GM18499 (cell line): ENCODE results near the gene COL4A2.

Experiments
- ATAC-seq: cut with Tn5 transposase; IDR thresholded peaks from one replicate; pipeline ENCODE4 v1.9.1; 2021; ENCODE audit warnings: moderate number of reproducible peaks; ENCODE audit not compliant: insufficient read depth, unreplicated experiment

Gene COL4A2

DNA sequence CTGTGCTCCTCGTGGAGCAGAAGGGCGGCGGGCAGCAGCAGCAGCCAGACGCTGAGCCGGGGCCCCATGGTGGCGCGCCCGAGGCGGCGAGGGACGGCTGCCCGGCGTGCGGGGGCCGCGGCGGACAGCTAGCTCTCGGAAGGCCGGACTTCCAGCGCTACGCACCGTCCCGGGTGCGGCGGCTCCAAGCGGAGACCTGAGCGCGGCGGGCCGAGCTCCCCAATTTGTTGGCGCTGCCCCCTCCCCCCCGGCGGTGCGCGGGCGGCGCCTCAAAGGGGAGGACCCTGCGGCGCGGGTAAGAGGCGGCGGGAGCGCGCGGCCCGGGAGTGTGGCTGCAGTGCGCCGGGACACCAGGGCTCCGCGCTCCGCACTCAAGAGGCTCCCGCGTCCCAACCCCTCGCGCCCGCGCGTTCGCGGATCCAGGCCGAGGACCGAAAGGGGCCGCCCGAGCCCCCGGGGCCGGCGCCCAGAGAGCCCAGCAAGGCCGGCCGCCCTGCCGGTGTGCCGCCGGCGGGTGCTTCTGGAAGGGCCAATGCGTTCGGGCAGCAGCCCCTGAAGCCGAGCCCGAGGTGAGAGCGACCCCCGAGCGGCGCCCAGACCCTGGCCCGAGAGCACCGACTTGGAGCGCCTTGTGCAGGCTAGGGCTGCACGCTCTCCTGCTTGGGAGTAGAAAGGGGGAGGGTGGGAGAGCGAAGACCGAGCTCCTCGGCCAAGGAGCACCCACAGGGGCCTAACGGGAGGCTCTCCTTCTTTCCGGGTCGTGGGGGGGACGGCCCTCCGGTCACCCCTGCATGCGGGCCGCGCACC, at the start of gene COL4A2, which contains the start of gene COL4A1:
TSS of gene COL4A2 (plus strand) at position 325 of the 807 bp plus-strand sequence. CDS start 620 bp downstream, outside the sequence.
TSS of gene COL4A1 (minus strand) at position 198 of the 807 bp plus-strand sequence. CDS start at position 68, 130 bp downstream.
- ATAC-seq, result no peak

DNA sequence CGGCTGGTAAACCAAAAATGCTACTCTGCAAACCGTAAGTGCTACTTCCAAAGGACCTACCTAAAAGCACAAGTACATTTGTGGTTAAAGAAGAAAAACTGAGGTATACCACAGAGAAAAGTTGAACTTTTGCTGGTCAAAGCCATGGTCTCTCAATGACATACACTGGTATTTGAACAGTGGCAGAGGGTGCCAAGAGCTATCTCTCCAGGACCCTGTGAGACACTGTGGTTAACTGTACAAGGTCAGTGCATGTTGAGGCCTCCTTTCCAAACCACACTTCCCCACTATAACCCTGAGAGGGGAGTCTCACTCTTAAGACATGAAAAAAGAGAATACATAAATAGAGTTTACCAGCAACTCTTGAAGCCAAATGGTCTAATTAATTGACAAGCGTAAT, 49.7 kb upstream of the COL4A2 start:
- no peak for ATAC-seq

DNA sequence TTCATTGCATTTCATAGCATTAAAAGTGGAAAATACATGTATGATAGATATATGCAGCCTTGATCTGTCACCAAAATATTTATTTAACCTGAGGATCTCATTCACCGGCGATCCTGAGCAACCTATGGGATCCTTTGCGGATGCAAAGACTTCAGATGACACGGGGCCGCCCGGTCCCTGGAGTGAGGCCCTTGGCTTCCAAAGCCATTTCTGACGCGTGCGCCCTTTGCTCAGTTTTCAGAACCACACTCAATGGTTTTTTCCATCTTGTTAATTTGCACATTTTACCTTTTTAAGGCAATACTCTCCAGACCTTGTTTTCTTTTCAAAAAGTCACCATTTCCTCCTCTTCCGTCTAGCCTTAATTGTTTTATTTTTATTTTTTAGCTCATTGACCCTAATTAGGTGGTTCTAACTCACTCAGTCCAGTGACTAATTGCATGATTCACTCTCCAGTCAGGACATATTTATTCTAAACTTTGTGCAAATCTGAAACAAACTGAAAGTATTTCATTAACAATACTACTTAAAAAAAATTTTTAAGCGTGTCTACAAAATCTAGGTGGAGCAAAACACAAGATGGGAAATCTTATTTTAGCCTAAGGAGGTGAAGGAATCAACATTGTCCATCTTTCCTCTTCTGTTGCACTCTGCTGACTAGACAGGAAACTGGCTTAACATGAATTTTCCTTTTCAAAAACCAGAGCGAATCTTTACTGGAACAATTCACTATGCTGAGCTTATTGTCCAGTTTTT, 48.0 kb upstream of the COL4A2 start:
- no peak for ATAC-seq

DNA sequence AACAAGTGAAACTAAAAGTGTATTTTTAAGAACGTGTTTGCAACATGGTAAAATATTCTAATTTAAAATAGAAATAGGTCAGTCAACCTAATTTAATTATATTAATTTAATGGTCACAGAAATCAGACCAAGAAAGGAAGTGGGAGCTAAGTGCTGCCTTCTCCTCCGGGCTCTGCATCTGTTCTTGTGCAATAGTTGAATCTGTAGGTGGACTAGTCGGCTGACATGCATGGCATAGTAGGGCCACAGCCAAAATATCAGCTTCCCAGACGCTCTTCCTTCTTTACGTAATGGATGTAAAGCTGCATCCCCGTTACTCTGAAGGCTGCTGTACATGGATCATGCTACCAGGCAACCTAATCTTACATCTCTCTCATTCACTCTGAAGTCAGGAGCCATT, 47.4 kb upstream of the COL4A2 start:
- no peak for ATAC-seq

DNA sequence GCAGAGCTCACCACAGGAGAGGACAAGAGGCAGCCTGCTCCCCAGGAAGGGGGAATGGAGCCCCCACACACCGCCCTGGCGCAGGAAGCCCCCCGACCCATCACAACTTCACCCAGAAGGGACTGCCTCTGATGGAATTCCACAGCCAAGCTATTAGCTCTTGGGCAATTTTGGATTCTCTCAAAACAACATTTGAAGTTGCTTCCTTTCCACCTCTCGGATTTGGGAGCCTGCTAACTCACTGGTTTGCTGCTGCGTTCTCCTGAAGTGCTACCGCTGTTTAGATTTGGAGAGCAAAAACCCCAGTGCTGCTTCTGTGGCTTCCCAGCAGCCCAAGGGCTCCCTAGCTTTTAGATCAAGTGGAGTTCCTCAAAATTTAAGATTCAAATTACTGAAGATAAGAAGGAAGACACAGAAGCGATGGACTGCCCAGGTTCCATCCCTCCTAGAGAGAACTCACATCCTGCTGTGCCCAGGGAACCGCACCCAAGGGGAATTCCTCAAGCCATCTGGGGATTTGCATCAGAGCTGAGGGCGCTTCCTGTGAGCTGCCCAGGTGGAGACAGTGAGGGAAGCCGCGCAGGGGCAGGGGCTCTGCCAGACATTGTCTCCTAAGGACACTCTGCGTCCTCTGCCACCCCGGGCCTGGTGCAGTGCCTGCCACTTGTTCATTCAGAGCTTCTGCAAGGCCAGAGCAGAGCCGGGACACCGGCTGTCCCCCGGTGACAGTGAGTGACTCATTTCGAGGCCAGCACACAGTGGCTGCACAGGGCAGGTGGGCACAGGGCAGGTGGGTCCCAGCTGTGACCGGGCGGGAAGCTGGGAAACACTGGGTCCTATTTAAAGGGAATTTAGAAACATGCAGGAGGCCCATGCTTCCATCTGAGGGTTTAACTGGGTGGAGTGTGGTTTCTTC, 45.7 kb upstream of the COL4A2 start:
- ATAC-seq, result no peak

DNA sequence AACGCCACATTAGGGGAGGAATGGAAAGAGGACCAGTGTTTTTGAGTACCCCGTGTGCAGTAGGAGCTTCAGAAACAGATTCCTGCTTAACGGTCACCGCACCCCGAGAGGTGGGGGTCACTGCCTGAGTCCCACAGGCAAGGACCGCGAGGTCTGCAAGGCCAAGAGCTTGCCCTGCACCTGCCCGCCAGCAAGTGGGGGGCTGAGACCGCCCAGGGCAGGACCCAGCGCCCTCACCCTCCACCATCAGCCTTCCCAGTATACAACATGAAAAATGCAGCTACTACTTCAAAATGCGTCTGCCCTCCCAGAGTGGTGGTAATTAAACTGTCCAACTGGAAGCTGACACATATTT, 45.0 kb upstream of the COL4A2 start:
- no peak for ATAC-seq

DNA sequence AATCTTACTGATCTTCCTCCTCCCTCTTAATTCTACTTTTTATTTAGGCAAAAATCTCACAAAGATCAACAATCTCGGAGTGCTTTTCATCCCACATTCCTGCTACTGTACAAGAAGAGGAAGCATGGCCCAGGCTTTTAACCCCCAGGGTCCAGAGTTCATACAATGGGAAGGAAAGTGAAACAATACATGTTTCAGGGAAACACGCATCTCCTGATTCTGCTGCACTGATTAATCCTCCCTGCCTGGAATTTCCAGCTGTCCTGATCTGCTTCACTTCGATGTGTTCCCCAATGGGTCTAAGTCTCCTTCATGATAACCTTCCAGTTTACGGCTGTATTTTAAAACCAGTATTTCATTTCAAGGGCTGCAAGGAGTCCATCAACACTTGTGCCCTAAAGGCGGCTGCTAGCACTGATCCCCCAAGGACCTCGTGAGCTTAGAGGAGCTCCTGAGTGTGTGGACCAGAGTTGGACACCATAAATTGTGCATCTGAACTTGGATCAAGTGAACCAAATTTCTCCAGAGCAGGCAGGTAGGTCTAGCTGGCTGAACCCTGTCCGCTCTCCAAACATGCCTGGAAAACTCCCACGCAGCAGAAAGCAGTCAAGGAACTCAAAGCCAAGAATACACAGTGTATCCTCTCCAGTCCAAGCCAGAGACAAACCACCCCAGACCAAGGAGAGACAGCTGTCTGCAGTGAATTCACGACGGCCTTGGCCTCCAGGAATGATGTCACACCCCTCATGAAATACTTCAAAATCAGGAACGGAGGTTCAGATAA, 44.4 kb upstream of the COL4A2 start:
- no peak for ATAC-seq

DNA sequence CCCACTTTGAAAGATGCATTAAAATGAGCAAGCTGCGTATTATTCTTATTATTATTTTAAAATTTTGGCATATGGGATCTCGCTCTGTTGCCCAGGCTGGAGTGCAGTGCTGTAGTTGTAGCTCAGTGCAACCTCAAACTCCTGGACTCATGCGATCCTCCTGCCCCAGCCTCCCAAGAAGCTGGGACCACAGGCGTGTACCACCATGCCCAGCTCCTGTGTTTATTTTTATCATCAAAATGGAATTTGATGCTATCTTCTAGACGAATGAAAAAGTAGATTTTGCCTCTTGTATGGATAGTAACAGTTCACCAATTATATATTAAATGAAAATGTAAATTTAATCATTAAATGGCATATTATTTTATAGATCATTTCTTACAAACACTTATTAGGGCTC, 43.7 kb upstream of the COL4A2 start:
- ATAC-seq, result no peak

DNA sequence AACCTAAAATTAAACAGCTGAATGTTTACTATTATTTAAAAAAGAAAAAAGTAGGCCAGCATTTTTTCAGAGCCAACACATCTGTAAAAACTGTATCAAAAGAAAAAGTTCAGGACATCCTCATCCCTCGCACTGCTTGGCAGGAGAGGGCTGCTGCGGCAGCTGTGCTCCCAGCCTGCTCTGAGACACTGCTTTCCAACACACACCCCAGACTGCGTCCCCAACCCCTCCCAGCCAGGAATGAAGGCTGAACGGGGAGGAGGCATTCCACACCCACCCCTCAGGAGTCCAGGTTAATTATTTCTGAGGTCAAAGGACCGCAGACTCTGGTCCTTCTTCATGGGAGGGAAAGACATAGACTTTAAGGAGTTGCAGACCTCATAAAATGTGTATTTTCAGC, 43.2 kb upstream of the COL4A2 start:
- no peak for ATAC-seq

DNA sequence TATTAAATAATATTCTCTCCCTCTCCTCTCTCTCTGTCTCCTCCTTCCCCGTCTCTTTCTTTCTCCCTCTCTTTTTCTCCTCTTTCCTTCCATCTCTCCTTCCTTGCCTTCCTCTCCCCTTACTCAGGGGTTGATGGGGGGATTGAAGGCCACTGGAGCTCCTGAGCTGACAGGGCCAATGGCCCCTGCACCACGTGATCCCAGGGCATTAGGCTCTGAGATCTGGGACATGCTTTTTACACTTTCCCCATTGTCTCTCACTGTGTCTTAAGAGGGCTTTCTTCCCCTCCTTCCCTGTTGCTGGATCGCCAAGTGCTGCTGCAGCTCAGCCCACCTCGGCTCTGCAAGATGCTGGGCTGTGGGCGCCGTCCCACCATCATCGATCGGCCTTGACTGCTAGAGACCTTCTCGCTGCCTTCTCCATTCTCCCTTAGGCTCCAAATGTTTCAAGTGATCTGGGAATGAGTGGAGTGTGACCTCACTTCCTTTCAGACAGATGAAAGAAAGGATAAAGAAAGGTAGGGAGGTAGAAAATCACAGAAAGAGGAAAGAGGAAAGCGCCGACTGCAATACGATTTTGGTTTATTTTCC, 42.3 kb upstream of the COL4A2 start:
- ATAC-seq, result no peak

DNA sequence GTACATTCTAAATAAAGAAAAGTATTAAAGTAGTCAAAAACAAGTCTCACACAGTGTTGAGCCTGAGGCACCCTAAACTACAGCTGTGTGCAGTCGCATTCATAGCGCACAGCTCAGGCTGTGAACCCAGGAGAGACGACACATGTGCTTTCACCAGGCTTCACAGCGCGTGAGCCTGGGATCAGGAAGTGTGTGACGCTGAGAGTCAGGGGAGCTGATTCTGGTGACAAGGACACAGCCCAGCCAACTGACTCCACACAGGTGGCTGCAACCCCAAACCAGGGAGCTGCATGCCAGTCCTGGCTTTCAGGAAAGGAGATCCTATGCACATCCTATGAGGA, 41.8 kb upstream of the COL4A2 start:
- ATAC-seq, result no peak

DNA sequence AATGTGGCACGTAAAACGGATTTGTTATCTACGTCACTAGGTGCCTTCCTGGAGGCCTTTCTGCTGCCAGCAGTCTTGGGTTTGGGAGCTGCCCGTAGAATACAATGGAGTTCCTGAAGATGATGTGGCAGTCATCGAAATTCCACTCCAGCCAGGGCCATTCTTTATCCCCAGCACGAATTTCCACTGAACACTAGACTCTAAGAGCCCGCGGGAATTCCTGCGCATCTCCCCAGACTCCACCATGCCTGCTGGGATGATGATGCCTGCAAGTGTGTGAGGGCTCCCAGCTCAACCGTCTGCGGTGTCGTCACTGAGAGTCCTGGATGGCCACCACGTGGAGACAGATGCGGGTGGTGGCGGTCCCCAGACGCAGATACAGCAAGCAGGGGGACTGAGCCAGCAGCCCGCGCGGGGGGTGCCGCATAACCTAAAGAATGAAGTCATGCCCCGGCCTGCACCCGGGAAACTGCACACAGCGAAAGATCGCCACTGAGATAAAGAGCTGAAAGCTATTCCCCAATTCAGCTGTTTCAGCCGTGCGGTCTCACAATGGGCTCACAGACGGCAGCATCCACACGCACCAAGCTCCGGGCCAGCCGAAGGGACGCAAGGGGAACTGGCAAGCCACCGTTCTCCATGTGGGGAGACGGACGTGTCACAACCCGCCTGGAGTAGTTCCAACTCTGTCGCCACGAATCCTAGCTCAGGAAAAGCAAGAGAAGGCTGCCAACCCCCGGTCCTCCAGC, 41.2 kb upstream of the COL4A2 start:
- ATAC-seq, result no peak

DNA sequence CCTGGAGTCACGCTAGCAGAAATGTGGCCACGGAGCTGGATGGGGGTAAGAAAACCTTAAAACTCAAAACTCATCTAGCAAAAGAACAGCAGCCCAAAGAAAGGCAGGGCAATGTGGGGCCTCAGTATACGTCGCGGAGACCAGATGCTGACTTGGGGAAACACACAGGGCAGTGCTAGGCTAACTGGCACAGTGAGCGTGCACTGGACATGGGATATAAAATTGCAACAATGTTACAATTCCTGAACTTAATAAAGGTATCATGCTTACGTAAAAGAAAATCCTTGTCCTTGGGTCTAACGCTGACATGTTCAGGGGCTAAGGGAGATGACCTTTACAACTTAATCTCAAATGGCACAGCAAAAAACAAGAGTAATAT, 40.7 kb upstream of the COL4A2 start:
- no peak for ATAC-seq

DNA sequence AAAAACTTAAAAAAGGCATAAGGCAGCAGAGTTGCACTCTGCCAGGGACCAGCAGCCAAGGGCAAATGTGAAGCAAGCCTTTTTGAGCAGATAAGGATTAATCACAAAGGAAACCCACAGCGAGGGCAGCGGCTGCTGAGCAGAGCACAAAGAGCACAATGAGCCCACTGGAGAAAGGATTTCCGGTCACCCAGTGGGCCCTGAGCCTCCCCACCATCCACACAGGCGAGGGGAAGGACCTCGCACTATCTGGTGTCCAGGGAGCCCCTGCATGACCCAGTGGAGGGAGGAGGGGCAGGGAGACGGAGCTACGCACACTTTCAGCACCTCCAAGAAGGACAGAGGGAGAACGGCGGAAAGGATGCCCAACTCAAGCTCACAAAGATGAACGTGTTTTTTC, 40.1 kb upstream of the COL4A2 start:
- ATAC-seq, result no peak

DNA sequence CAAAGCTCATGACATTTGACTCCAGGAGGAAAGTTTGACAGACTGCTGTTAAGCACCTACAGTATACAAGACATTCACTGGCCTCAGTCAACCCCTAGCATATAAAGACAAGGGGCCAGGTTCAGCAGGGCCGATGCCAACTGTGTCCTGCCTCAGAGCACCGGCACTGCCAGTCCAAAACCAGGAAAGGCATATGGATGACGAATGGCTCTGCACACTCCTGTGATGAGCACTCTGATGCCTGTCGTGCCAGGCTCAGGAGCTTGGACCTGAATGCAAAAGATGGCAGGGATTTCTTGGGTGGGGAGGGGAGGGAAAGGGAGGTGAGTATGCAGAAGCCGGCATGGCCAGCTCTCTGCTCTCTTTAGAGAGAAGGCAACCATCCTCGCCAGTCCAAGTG, 39.0 kb upstream of the COL4A2 start:
- no peak for ATAC-seq

DNA sequence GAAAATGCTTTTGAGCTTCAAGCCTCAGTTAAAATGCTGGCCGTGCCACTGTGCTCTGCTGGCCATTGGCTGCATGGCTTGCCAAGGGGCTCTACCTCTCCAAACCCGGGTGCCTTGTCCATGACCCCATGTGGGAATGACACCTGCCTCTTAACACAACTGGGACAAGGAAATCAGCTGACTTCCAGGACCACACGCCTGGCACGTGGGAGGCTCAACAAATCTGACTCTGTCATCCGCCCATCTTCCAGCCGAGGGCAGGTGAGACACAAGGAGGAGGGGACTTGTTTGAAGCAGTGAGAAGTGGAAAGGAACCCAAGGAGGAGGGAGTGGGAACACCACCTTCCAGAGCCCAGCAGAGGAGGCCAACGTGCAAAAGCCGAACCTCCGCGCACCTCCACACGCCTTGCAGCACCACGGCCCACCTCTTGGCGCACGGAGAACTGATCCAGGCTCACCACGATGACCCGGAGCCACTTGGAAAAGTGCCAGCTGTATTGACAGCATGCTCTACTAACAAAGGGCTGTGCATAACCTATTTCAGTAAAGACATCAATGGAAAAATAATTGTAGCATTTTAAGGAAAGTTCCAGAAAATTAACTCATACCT, 38.4 kb upstream of the COL4A2 start:
- ATAC-seq, result no peak

DNA sequence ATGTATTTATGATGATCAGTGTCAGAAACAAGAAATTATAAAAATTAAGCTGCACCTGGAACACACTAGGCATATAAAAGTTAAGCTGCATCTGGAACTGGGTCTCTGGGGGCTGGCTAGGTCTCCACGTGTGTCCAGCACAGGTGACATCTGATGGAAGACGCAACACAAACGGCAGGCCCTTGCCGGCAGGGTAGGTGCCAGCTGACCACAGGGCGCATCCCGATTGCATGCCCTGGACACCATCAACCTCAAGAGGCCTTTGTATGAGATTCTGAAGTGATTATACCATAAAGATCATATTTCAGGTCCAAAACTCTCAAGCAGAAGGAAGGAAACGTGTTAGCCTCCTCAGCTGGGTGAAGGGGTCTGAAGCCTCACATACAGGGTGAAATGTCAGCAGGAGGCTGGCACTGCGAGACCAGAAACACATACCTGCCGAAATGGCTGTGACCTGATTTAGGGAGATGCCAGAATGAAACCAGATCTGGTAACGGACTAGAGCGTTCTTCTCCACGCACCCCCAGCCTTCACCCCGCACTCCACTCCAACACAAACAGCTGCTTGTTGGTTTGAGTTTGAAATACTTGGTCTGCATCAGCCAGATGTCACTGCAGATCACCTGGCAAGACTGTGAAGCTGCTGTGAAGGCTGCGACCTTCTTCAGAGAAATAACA, 37.4 kb upstream of the COL4A2 start:
- no peak for ATAC-seq

DNA sequence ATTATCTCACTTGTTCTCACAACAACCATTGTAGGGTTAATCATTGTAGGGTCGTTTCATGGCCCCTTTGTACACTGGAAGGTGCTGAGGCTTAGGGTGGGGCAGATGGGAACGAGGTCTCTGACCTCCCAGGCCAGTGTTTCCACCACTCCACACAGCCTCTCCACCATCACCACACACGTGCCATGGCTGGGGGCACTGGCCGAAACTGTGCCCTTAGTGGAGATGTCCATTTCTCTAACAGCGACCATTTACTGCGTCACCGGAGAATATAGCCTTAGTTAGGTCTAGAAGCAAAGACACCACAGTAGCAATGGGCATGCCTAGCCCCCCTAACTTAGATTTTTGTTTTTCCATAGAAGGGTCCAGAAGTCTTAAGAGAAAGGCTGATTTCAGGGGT, 36.6 kb upstream of the COL4A2 start:
- no peak for ATAC-seq
